HAP-1 (cell line): ENCODE results near the gene SARS2.

Experiments used
- DNase-seq, 2 experiments: peaks; one replicate each; pipeline ENCODE4 v3.0.0-alpha.2; 2016 to 2020; ENCODE audit warnings: low spot score in 2 of 2
- H3K27me3 ChIP-seq: fragments of 250-450 bp; sonication (Bioruptor Pico); 2 replicates; pipeline ENCODE4 v1.5.1; 2020; ENCODE audit warnings: low read depth, mild to moderate bottlenecking, moderate library complexity
- H3K36me3 ChIP-seq: fragments of 250-450 bp; sonication (Bioruptor Pico); replicated peaks from 2 replicates; pipeline ENCODE4 v1.5.1; 2020; ENCODE audit warnings: mild to moderate bottlenecking
- H3K4me1 ChIP-seq: fragments of 250-450 bp; sonication (Bioruptor Pico); 2 replicates; pipeline ENCODE4 v1.5.1; 2020; ENCODE audit warnings: mild to moderate bottlenecking
- H3K4me3 ChIP-seq: fragments of 250-450 bp; sonication (Bioruptor Pico); 2 replicates; pipeline ENCODE4 v1.5.1; 2020; ENCODE audit warnings: mild to moderate bottlenecking, moderate library complexity
- H3K9me3 ChIP-seq: fragments of 250-450 bp; sonication (Bioruptor Pico); 2 replicates; pipeline ENCODE4 v1.5.1; 2020; ENCODE audit warnings: mild to moderate bottlenecking, moderate library complexity
- in situ Hi-C: fragments of 300-500 bp; cut with MboI; formaldehyde crosslinking; loops from 3 replicates; pipeline ENCODE4 v1.14.3; 2020; ENCODE audit warnings: low sequenced_read_pairs, inconsistent platforms, mixed read lengths

SARS2 gene

GRCh38 chr19:38918526-38918925, 12.0 kb downstream of the SARS2 start:
- no peaks in the 10 kb centered on the region for H3K4me1 ChIP-seq
- H3K4me3 ChIP-seq, result no peak overlapping the region
- H3K9me3 ChIP-seq, result no peaks in the 10 kb centered on the region
- H3K36me3 ChIP-seq, result peaks cover 14% of the 10 kb centered on the region
- no peak for DNase-seq
- in situ Hi-C loops, result no loop called here
- H3K27me3 ChIP-seq, result no peaks in the 10 kb centered on the region

DNA sequence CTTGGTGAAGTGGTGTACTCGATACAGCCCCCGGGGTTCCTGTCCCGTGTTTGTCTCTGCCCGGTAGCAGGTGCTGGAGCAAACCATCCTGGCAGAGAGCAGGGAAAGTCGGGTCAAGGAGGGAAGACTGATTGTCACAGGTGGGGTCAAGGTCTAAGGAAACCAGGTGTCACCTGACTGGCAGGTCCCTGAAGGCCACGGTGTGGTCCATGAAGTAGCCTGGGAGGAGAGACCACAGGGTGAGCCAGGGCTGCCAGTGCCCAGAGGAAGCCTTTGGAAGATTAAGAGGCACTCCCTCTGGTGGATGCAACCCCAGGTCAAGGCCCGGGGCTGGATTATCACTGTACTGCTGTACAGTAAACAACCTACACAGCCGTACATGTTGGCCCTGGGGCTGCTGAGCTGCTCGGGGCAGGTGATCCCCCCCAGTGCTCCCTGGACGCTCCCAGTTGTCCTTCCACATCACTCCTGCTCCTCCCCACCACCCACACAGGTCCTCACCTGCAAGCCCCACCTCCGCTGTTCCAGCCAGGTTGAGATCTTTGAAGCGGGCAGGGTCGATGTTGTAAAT, 12.6 kb downstream of the SARS2 start:
- in situ Hi-C loops, result no loop called here
- Histone ChIP-seq H3K36me3 (peaks cover 14% of the 10 kb centered on the region), H3K9me3 (no peaks in the 10 kb centered on the region), H3K4me3 (no peak overlapping the region), H3K4me1 (no peaks in the 10 kb centered on the region), H3K27me3 (no peaks in the 10 kb centered on the region)
- DNase-seq, result peak in 1 of 2 experiments; percentile 42

DNA sequence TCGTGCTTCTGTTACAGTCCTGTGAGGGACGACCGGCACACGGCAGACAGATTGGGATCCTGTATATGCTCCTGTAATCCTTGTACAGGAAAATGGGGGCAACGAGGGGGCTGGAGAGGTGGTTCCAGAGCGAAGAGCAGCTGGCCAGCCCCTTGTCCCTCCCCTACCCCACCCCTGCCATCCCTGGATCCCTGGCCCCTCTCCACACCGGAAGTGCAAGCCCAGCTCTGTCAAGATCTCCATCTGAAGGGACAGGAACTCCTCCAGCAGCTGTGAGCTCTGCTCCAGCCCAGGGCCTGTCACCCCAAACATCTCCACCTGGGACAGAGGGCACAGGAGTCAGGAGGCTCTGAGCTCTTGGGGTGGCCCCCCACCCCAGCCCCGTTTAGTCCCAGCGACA, 13.0 kb downstream of the SARS2 start:
- Histone ChIP-seq H3K36me3 (peaks cover 14% of the 10 kb centered on the region), H3K9me3 (no peaks in the 10 kb centered on the region), H3K4me3 (no peak overlapping the region), H3K4me1 (no peaks in the 10 kb centered on the region), H3K27me3 (no peaks in the 10 kb centered on the region)
- in situ Hi-C loops, result no loop called here
- DNase-seq, result no peak

GRCh38 chr19:38915329-38916321, 14.9 kb downstream of the SARS2 start:
- Histone ChIP-seq H3K4me3 (no peak overlapping the region), H3K9me3 (no peaks in the 10 kb centered on the region), H3K4me1 (no peaks in the 10 kb centered on the region), H3K36me3 (peaks cover under 1% of the 10 kb centered on the region; the same call in 1 of the 2 replicates), H3K27me3 (no peaks in the 10 kb centered on the region)
- in situ Hi-C loops, result no loop called here
- no peak for DNase-seq

- in situ Hi-C loops, result no loop called here
These were observed 16.6 kb downstream of the SARS2 start for GRCh38 chr19:38913958-38914357.

DNA sequence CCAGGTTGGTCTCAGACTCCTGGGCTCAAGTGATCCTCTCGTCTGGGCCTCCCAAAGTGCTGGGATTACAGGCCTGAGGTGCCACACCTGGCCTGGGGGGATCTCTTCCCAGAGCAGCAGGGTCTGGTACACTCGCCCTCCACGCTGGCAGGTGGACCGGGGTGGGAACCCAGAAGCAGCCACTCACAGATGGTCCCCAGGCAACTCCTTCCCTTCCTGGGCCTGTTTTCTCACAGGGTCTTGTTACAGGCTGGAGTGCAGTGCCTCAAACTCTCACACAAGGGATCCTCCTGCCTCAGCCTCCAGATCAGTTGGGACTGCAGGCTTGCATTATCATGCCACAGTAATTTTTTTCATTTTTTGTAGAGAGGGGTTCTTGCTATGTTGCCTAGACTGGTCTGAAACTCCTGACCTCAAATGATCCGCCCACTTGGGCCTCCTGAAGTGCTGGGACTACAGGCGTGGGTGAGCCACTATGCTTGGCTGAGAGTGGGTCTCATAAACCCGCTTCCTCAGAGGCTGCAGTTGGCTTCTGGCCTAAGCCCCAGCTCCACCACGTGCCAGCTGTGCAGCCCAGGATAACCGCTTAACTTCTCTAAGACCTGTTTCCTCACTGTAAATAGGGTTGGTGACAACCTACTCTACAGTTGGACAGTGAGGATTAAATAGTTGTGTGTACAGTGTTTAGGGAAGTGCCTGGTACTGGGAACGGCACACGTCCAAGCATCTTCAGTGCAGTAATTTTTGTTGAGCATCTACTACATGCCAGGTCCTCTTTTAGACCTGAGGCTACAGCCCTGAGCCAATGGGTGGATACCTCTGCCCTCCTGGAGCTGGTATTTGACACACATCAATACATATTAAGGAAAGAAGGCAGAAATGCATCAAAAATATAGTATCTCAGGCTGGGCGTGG, 17.7 kb downstream of the SARS2 start:
- H3K36me3 ChIP-seq, result peaks cover 2% of the 10 kb centered on the region
- in situ Hi-C loops, result no loop called here
- no peaks in the 10 kb centered on the region for H3K9me3 ChIP-seq
- no peak overlapping the region for H3K4me3 ChIP-seq
- H3K27me3 ChIP-seq, result no peaks in the 10 kb centered on the region
- no peaks in the 10 kb centered on the region for H3K4me1 ChIP-seq
- DNase-seq, result no peak

More at GRCh38 chr19:38913958-38914357, 16.6 kb downstream of the SARS2 start:
- Histone ChIP-seq H3K36me3 (no peaks in the 10 kb centered on the region; the same call in 1 of the 2 replicates), H3K4me3 (no peak overlapping the region), H3K9me3 (no peaks in the 10 kb centered on the region), H3K4me1 (no peaks in the 10 kb centered on the region), H3K27me3 (no peaks in the 10 kb centered on the region)
- DNase-seq, result no peak

DNA sequence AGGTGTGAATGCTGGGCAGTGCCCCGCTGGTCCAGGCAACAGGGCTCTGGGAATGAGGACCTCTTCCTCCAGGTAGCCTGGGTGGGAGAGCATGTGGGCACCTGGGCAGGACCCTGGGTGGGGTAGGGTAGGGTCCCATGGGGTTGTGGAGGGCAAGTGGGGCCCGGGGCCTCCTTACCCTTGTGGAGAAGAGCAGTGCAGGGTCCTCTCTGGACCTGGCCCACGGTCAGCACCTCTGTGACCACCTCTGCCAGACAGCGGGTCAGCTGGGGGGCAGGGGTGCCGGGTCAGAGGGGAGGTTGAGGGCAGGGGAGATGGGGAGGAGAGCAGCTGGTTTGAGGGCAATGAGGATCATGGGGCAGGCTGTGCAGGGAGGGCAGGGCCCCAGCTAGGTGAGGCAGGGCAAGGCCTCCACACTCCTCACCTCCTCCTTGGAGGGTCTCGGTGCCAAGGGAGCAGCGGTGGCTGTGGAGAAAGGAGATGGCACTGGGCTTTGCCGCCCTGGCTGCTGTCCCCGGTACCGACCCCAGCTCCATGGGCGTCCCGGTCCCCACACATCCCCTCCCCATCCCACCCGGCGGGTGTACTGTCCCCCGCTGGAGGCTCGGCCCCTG, 19.1 kb downstream of the SARS2 start:
- in situ Hi-C loops, result no loop called here
- H3K27me3 ChIP-seq, result no peaks in the 10 kb centered on the region
- H3K9me3 ChIP-seq, result no peaks in the 10 kb centered on the region
- DNase-seq, result no peak
- peaks cover 14% of the 10 kb centered on the region for H3K36me3 ChIP-seq
- H3K4me1 ChIP-seq, result no peaks in the 10 kb centered on the region
- H3K4me3 ChIP-seq, result no peak overlapping the region

GRCh38 chr19:38910488-38910887, 20.1 kb downstream of the SARS2 start:
- Histone ChIP-seq H3K4me3 (no peak overlapping the region), H3K27me3 (no peaks in the 10 kb centered on the region), H3K4me1 (no peaks in the 10 kb centered on the region), H3K36me3 (peaks cover 16% of the 10 kb centered on the region), H3K9me3 (no peaks in the 10 kb centered on the region)
- in situ Hi-C loops, result no loop called here
- DNase-seq, result no peak

GRCh38 chr19:38908911-38909310, 21.7 kb downstream of the SARS2 start:
- H3K9me3 ChIP-seq, result no peaks in the 10 kb centered on the region
- in situ Hi-C loops, result no loop called here
- peaks cover 25% of the 10 kb centered on the region for H3K36me3 ChIP-seq
- no peaks in the 10 kb centered on the region for H3K4me1 ChIP-seq
- no peaks in the 10 kb centered on the region for H3K27me3 ChIP-seq
- H3K4me3 ChIP-seq, result no peak overlapping the region
- DNase-seq, result no peak

- H3K36me3 ChIP-seq, result peaks cover 25% of the 10 kb centered on the region
- in situ Hi-C loops, result no loop called here
These were observed 22.9 kb downstream of the SARS2 start for GRCh38 chr19:38907670-38908069.

DNA sequence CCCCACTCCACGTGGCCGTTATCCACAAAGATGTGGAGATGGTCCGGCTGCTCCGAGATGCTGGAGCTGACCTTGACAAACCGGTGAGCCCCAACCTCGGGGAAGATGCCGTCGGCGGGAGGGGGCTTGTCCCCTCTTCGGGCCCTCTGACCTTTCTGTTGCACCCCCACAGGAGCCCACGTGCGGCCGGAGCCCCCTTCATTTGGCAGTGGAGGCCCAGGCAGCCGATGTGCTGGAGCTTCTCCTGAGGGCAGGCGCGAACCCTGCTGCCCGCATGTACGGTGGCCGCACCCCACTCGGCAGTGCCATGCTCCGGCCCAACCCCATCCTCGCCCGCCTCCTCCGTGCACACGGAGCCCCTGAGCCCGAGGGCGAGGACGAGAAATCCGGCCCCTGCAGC, 23.3 kb downstream of the SARS2 start:
- in situ Hi-C loops, result no loop called here
- no peak for DNase-seq
- peaks cover 7% of the 10 kb centered on the region; the same call in 1 of the 2 replicates for H3K4me1 ChIP-seq

More at GRCh38 chr19:38907670-38908069, 22.9 kb downstream of the SARS2 start:
- no peak for DNase-seq
- Histone ChIP-seq H3K27me3 (no peaks in the 10 kb centered on the region), H3K9me3 (no peaks in the 10 kb centered on the region), H3K4me1 (peaks cover 4% of the 10 kb centered on the region; the same call in 1 of the 2 replicates), H3K4me3 (no peak overlapping the region)

GRCh38 chr19:38905620-38906019, 24.9 kb downstream of the SARS2 start:
- in situ Hi-C loops, result no loop called here
- peaks cover 25% of the 10 kb centered on the region for H3K36me3 ChIP-seq
- H3K4me3 ChIP-seq, result no peak overlapping the region
- no peaks in the 10 kb centered on the region for H3K9me3 ChIP-seq
- H3K4me1 ChIP-seq, result peaks cover 20% of the 10 kb centered on the region; the same call in 1 of the 2 replicates
- DNase-seq, result no peak
- no peaks in the 10 kb centered on the region for H3K27me3 ChIP-seq

More for the DNA sequence above, 23.3 kb downstream of the SARS2 start:
- Histone ChIP-seq H3K4me3 (no peak overlapping the region), H3K9me3 (no peaks in the 10 kb centered on the region), H3K27me3 (no peaks in the 10 kb centered on the region), H3K36me3 (peaks cover 25% of the 10 kb centered on the region)
